Astrocyte of the spinal cord (primary cell): Measurements from ENCODE around the gene BDKRB1.

Experiments
- DNase-seq: peaks from one replicate; pipeline ENCODE4 v3.0.0; 2011; ENCODE audit warnings: low read depth, low spot score
- H3K4me3 ChIP-seq: 2 replicates; pipeline ENCODE4 v1.5.1; 2011; ENCODE audit warnings: low read depth, mild to moderate bottlenecking, low read length, moderate library complexity
- CTCF ChIP-seq: IDR thresholded peaks from 2 replicates; pipeline ENCODE4 v1.5.1; 2012; ENCODE audit warnings: low read depth, mild to moderate bottlenecking, low read length, inconsistent platforms
- in situ Hi-C: cut with HindIII; loops from 2 replicates; pipeline ENCODE4 v1.10.0; 2017; ENCODE audit warnings: low sequenced_read_pairs

Gene BDKRB1

DNA sequence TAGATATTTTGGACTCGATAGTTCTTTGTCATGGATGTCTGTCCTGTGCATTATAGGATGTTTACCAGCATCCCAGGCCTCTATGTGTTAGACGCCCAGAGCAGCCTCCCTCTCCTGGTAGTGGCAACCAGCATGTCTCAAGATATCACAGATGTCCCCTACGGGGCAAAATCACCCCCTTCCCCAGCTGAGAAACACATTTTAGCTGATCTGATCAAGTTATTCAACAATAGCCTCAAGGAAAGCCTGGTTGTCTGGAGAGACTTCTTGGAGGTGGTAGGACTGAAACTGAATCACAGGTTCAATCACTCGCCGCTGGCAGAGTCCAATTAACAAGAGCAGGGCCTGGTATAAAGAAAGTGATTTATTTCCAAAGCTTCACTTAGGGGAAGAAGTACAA lies 17.6 kb downstream of the BDKRB1 start:
- no peak overlapping the region for H3K4me3 ChIP-seq
- no peak for DNase-seq
- TF ChIP-seq CTCF: no peak
- in situ Hi-C loops: no loop called here

DNA sequence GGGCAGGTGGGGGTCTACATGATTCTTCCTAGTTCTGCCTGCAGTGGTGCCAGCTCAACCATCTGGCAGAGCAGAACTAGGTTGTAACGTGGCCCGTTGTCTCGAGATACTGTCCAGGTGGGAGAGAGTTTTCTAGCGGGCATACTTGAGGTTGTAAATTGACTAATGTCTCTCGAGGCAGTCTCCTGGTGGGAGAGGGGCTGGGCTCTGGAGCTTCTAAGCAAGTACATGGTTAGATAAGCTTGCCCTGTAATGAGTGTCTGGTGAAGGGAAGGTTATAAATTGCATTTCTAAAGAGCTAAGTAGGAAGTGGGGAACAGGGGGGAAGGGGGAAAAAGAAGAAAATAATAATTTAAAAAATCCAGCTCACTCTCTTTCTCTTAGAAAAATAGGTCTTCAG lies 18.1 kb downstream of the BDKRB1 start:
- in situ Hi-C loops: no loop called here
- no peak overlapping the region for H3K4me3 ChIP-seq
- DNase-seq: no peak
- no peak for TF ChIP-seq CTCF

- H3K4me3 ChIP-seq: no peak overlapping the region
- no peak for TF ChIP-seq CTCF
- no peak for DNase-seq
- in situ Hi-C loops: no loop called here
Observed at GRCh38 chr14:96274543-96274942, 18.5 kb downstream of the BDKRB1 start.

DNA sequence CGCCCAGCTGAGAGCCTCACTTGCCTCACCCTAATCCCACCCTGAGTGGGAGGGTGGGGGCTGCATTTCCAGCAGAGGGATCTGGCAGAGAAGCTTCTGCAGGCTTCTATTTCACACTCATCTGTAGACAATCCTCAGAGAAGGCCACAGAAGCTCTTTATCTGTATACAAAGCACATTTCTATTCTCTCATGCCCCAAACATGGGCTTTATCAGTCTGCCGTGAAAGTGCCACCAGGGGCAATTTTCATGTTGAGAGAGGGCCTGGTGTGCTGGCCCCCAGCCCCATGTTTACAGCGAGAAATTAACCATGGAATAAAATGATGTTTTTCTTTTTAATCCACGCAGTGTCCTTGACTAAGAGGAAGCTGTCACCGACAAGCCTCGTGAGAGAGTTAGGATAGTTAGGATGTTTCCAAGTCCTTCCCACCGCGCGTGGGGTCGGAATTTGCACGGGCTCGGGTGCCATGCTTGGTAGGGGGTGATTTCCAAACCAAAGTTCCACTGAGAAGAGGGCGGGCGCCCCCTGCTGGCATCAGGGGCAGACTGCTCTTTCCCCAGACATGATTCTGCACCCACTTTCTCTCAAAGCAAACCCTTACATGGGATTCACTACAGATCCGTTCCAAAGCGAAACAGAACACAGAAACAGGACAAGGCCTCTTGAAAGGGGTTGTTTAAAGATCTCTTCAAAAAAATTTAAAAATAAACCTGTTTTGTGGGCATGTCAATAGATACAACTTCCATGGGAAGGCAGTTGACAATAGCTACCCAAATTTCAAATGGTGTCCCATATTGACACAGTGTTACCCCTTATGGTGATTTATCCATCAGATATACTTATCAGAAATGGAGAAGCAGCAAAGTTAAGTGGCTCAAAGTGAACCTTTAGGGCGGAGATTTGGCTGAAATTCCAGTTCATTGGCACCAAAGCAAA lies 19.4 kb downstream of the BDKRB1 start:
- peak; percentile 66 for DNase-seq
- peak; percentile 98 for TF ChIP-seq CTCF
- in situ Hi-C loops: no loop called here
- H3K4me3 ChIP-seq: no peak overlapping the region

GRCh38 chr14:96277890-96278289 lies 21.9 kb downstream of the BDKRB1 start:
- DNase-seq: no peak
- in situ Hi-C loops: no loop called here
- no peak for TF ChIP-seq CTCF
- H3K4me3 ChIP-seq: no peak overlapping the region

DNA sequence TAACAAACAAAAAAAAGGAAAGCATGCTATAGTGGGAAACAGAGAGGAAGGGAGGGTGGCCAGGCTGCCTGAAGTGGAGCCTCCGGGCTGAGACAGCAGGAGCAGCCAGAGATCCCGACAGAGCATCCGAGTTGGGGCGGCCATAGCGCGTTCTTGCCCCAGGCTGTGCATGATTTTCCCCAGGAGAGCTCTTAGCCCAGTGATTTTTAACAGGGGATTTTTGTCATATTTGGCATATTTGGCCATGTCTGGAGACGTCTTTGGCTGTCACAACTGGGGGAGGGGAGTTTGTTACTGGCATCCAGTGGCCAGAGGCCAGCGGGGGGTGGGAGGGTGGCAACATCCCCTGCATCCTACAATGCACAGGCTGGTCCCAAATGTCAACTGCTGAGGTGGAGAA lies 23.6 kb downstream of the BDKRB1 start:
- no peak overlapping the region for H3K4me3 ChIP-seq
- no peak for TF ChIP-seq CTCF
- in situ Hi-C loops: no loop called here
- no peak for DNase-seq
